NB4 (cell line): ENCODE measurements around the gene LRRC4C.

ENCODE experiments used
- DNase-seq: peaks from one replicate; pipeline ENCODE4 v3.0.0; 2010; ENCODE audit warnings: low read depth
- H3K4me3 ChIP-seq: one replicate; pipeline ENCODE4 v1.5.1; 2011; ENCODE audit warnings: mild to moderate bottlenecking, low read depth, low read length, moderate library complexity
- CTCF ChIP-seq: IDR thresholded peaks from one replicate; pipeline ENCODE4 v1.5.1; 2012; ENCODE audit warnings: low read depth, low read length
- MAX ChIP-seq: IDR thresholded peaks from 2 replicates; pipeline ENCODE4 v1.6.1; 2011; ENCODE audit warnings: low read depth, low read length
- MYC ChIP-seq: IDR thresholded peaks from 2 replicates; pipeline ENCODE4 v1.6.1; 2011; ENCODE audit warnings: low read depth, low read length
- POLR2A ChIP-seq: IDR thresholded peaks from 2 replicates; pipeline ENCODE4 v1.6.1; 2011; ENCODE audit warnings: mild to moderate bottlenecking; ENCODE audit not compliant: insufficient read length; ENCODE audit errors: extremely low read depth

The LRRC4C gene

DNA sequence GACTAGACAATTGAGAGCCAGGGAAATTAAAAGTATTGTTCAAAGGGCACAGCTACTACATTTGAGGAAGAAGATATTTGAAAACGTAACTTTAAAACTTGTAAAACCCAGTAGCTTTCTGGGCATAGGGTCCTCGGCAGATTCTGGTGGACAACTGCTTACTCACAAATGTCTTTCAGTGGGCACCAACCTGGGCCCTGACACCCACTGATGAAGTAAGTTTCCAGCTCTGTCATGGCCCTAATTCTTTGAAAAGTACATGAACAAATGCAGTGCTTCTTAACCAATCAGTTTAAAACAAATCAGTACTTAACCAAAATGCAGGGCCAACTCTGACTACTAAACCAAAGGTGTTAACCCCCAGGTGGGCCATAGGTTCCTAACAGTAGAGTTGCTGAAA, 1170.1 kb downstream of the LRRC4C start:
- TF ChIP-seq MYC = no peak
- TF ChIP-seq POLR2A = no peak
- TF ChIP-seq MAX = no peak
- no peak for TF ChIP-seq CTCF
- DNase-seq = no peak
- no peak overlapping the region for H3K4me3 ChIP-seq

DNA sequence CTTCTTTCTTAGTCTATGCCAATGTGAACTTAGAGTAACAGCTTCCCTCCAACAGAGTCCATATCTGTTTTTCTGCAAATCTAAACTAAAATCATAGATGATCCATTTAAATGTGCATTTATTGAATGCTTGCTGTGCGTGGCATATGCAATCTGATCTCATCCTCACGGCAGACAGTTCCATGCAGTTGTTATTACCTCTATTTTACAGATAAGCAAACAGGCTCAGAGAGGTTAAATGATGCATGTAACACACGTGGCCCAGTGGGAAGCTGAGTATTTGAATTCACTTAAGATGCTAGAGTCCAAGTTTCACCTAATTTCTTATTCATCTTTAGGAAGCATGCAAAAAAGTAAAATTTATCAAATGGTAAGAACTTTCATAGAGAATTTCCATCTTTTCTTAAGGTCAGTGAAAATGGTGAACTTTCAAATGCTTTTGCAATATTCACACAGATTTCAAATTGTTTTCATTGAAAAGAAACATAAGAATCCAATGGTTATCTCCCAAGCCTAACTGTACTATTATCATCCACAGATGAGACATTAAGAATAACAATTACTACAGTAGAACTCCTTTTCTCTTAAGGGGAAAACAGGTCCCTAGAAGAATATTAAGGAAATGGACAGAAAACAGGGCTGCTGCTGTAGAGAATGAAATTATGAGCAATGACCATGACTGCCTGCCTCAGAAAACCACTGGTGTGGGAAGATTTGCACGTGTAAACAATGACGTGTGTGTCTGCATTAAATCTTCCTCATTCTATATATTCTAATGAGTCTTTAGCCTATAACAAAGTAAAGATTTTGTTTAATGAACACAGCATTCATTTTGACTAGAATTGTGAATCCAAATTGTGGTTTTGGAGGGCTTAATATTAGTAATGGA, 1171.3 kb downstream of the LRRC4C start:
- no peak for DNase-seq
- TF ChIP-seq POLR2A = no peak
- TF ChIP-seq MAX = no peak
- no peak for TF ChIP-seq MYC
- no peak for TF ChIP-seq CTCF
- no peak overlapping the region for H3K4me3 ChIP-seq

DNA sequence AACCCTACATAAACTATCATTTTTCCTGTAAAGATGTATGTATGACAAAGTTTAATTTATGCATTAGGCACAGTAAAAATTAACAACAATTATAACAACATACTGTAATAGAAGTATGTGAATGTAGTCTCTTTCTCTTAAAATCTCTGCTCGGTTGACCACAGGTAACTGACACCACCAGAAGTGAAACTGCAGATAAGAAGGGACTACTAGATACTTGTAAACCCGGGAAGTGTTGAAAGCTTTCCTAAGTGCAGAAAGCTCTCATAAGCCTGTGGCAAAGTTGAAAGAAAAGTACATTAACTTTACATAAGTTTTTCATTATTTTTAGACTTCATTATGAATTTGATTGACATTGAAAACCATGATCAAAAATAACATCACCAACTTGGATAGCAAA, 1173.3 kb downstream of the LRRC4C start:
- no peak for TF ChIP-seq MAX
- TF ChIP-seq MYC = no peak
- DNase-seq = no peak
- H3K4me3 ChIP-seq = no peak overlapping the region

- TF ChIP-seq POLR2A (no peak), CTCF (no peak), MYC (no peak), MAX (no peak)
- DNase-seq = no peak
- H3K4me3 ChIP-seq = no peak overlapping the region
These were observed 1173.9 kb downstream of the LRRC4C start for GRCh38 chr11:40285558-40285957.

- TF ChIP-seq POLR2A (no peak), MAX (no peak), MYC (no peak), CTCF (no peak)
- no peak overlapping the region for H3K4me3 ChIP-seq
- no peak for DNase-seq
These were observed 1178.3 kb downstream of the LRRC4C start for GRCh38 chr11:40281052-40281580.
